SK-MEL-5 (cell line): ENCODE data around the gene CFAP141. TPM values are rescaled to one million over a fixed set of nuclear protein-coding genes. Genes with fewer than 3 reads are reported as not detected.

Experiments used
- DNase-seq: peaks from one replicate; pipeline ENCODE4 v3.0.0-alpha.2; 2016; ENCODE audit warnings: low read depth, low spot score
- in situ Hi-C: cut with HindIII; loops from 2 replicates; pipeline ENCODE4 v1.10.0; 2016; ENCODE audit warnings: low sequenced_read_pairs, high pct_unique_total_duplicates, low pct_unique_long_range_greater_than_20kb
- small RNA-seq, 2 experiments: library from RNA; depleted of rRNA; stranded (forward); fragments of <200 nt; gene quantifications; one replicate each; pipeline ENCODE3, GENCODE V24; 2014
- total RNA-seq: library from RNA; depleted of rRNA; stranded (reverse); fragments of >200 nt; shearing (Covaris generic); gene quantifications from 2 replicates; pipeline ENCODE4 v1.2.3, GENCODE V29; 2014; rRNA removed

The CFAP141 gene
- total RNA-seq, 1 experiment from 2014 or later = not detected

DNA sequence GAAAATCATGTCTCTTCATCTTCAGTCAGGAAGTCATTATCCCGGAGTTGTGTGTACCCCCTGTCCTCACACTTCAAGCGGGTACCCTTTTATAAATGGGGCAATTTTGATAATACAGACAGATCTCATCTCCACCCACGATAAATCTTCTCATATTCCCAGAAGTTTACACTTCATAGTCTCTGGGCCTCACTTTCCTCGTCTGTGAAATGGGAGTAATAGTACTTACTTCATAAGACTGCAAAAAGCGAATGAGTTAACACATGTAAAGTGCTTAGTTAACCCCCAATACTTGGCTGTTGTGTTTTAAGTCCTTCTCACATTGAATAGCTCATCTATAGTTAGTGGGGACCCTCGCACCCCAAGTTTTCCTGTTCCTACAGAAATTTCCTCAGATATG lies 52.1 kb downstream of the CFAP141 start:
- no peak for DNase-seq
- in situ Hi-C loops = no loop called here

GRCh38 chr1:154151311-154151710 lies 54.8 kb downstream of the CFAP141 start:
- in situ Hi-C loops = no loop called here
- no peak for DNase-seq

Small RNAs within 50 kb of the gene (small RNA-seq; reads per million reads assigned to genes)
- 0 to 0.29 reads per million in 2 experiments for gene MIR190B

Other genes starting within 250 kb of the CFAP141 start
- 11.1 and 14.8 TPM in 2 replicates for gene CRTC2, start 247.7 kb downstream of the CFAP141 start, total RNA-seq
- gene SLC39A1, start 242.8 kb downstream of the CFAP141 start, total RNA-seq = 240 and 242 TPM in 2 replicates
- 16.7 and 23.8 TPM in 2 replicates for gene CREB3L4, start 238.4 kb downstream of the CFAP141 start, total RNA-seq
- gene JTB, start 228.7 kb downstream of the CFAP141 start, total RNA-seq = 348 and 362 TPM in 2 replicates
- 52.4 and 55.6 TPM in 2 replicates for gene RAB13, start 220.0 kb downstream of the CFAP141 start, total RNA-seq
- gene RPS27, start 215.6 kb downstream of the CFAP141 start, total RNA-seq = 5,494 and 5,700 TPM in 2 replicates
- not detected in 2 replicates for gene NUP210L, start 51.3 kb downstream of the CFAP141 start, total RNA-seq
- gene TPM3, start 14.2 kb downstream of the CFAP141 start, total RNA-seq = 706 and 766 TPM in 2 replicates
- gene UBAP2L, start 14.6 kb upstream of the CFAP141 start, total RNA-seq = 161 and 180 TPM in 2 replicates
- 320 and 364 TPM in 2 replicates for gene HAX1, start 66.3 kb upstream of the CFAP141 start, total RNA-seq
- not detected in 2 replicates for gene AQP10, start 114.8 kb upstream of the CFAP141 start, total RNA-seq
- 79.2 and 93.6 TPM in 2 replicates for gene ATP8B2, start 119.2 kb upstream of the CFAP141 start, total RNA-seq
- gene IL6R, start 199.0 kb upstream of the CFAP141 start, total RNA-seq = 423 and 449 TPM in 2 replicates